ENCODE results near the gene PTGIS. TPM values are rescaled to one million over a fixed set of nuclear protein-coding genes. Genes with fewer than 3 reads are reported as not detected.
"Not testable (repeated sequence)": the region's sequence is repeated elsewhere in the genome, so short reads cannot be mapped to it uniquely, and the experiment has no call there.

The PTGIS gene
- total and polyA plus RNA-seq, 5 donors = 19.9 to 98.4 (median 53.6) TPM

DNA sequence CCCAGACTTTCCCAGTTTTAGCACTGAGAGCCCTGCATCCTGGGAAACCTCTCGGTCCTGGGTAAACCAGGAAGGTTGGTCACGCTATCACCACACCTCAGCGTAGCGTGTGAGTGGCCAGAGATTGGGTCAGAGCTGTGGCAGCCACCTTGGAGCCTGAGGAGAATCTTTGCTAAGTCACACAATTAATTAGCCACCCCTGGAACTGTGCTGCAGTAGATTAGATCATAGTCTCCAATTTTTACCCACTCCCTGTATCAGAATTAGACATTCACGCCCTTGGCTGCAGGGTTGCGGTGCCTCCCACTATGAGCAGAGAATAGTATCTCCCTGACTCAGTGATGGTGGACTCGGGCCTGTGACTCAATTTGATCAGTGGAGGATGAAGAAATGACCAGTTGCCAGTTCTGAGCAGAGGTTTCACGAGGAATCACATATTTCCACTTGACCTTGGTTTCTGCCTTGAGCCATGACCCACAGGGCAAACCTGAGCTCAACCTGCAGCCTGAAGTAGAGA is 6.0 kb upstream of the PTGIS start:
- intact Hi-C loops (cut with DNase I) = no loop called here
- WGBS = 84% methylated on average over 8 of the region's 8 CpGs
- Histone ChIP-seq H3K27me3 (ENCODE audit: control insufficient read depth, insufficient read depth) (no peaks in the 10 kb centered on the region), H3K9me3 (ENCODE audit: control insufficient read depth, low read length) (no peaks in the 10 kb centered on the region), H3K4me1 (ENCODE audit: control insufficient read depth, insufficient read depth, low read length) (no peaks in the 10 kb centered on the region), H3K4me3 (ENCODE audit: low read length) (no peak overlapping the region), H3K27ac (ENCODE audit: low read length) (peak overlapping the region; percentile 53)
- DNase-seq = peak in 1 of 3 donors; percentile 55
- ATAC-seq = peak in 1 of 2 donors; percentile 18

DNA sequence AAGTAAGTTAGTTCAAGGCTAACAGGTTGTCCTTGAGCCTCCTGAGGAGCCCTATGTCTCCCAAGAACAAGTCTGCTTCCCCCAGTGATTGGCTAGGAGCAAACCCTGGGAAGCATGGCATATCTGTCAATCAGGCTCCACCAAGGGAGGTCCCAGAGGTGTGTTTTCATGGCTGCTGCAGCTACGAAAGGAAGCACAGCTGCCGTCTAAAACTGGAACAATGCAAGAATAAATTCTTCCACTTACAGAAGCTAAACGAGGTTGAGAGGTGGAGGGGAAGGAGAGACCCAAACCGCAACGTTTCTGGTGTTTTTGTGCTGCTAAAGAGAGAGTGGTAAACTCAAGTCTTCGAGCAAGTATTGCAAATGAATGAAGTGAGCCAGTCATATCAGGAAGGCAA is 4.9 kb upstream of the PTGIS start:
- no peak for ATAC-seq
- no peak for DNase-seq
- 30% methylated on average over 6 of the region's 6 CpGs for WGBS
- Histone ChIP-seq H3K9me3 (ENCODE audit: control insufficient read depth, low read length) (no peaks in the 10 kb centered on the region), H3K27ac (ENCODE audit: low read length) (no peak overlapping the region), H3K4me1 (ENCODE audit: control insufficient read depth, insufficient read depth, low read length) (no peaks in the 10 kb centered on the region), H3K4me3 (ENCODE audit: low read length) (no peak overlapping the region), H3K27me3 (ENCODE audit: control insufficient read depth, insufficient read depth) (no peaks in the 10 kb centered on the region)
- intact Hi-C loops (cut with DNase I) = no loop called here

DNA sequence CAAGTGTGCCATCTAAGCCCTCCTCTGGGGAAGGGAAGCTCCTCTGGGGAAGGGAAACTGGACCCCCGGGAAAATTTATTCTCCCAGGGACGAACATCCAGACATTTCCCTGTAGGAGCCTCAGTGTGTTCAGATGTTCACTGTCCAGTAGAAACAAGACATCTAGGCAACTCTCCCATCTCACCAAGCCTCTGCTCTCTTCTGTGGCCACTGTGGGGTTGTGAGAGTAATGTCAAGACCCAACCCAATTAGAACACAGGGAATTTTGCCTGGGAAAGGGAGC is 3.6 kb upstream of the PTGIS start:
- Histone ChIP-seq H3K9me3 (ENCODE audit: control insufficient read depth, low read length) (no peaks in the 10 kb centered on the region), H3K4me3 (ENCODE audit: low read length) (no peak overlapping the region), H3K27ac (ENCODE audit: low read length) (no peak overlapping the region), H3K4me1 (ENCODE audit: control insufficient read depth, insufficient read depth, low read length) (no peaks in the 10 kb centered on the region), H3K27me3 (ENCODE audit: control insufficient read depth, insufficient read depth) (no peaks in the 10 kb centered on the region)
- WGBS = 59% methylated on average over 2 of the region's 2 CpGs
- ATAC-seq = no peak
- no peak for DNase-seq
- intact Hi-C loops (cut with DNase I) = no loop called here

- Histone ChIP-seq H3K4me1 (ENCODE audit: control insufficient read depth, insufficient read depth, low read length) (no peaks in the 10 kb centered on the region), H3K9me3 (ENCODE audit: control insufficient read depth, low read length) (no peaks in the 10 kb centered on the region), H3K27me3 (ENCODE audit: control insufficient read depth, insufficient read depth) (no peaks in the 10 kb centered on the region), H3K4me3 (ENCODE audit: low read length) (no peak overlapping the region), H3K27ac (ENCODE audit: low read length) (no peak overlapping the region)
- ATAC-seq (peak in 1 of 2 donors; percentile 28), DNase-seq (no peak)
- intact Hi-C loops (cut with DNase I) = no loop called here
- 69% methylated on average over 11 of the region's 11 CpGs for WGBS
These were observed 3.1 kb upstream of the PTGIS start for GRCh38 chr20:49570828-49571552.

- Histone ChIP-seq H3K4me3 (ENCODE audit: low read length) (no peak overlapping the region), H3K27ac (ENCODE audit: low read length) (no peak overlapping the region), H3K27me3 (ENCODE audit: control insufficient read depth, insufficient read depth) (no peaks in the 10 kb centered on the region), H3K9me3 (ENCODE audit: control insufficient read depth, low read length) (no peaks in the 10 kb centered on the region), H3K4me1 (ENCODE audit: control insufficient read depth, insufficient read depth, low read length) (no peaks in the 10 kb centered on the region)
- DNase-seq = no peak
- intact Hi-C loops (cut with DNase I) = no loop called here
- WGBS = 82% methylated on average over 7 of the region's 7 CpGs
- ATAC-seq = no peak
These were observed 2.4 kb upstream of the PTGIS start for GRCh38 chr20:49570161-49570827.

DNA sequence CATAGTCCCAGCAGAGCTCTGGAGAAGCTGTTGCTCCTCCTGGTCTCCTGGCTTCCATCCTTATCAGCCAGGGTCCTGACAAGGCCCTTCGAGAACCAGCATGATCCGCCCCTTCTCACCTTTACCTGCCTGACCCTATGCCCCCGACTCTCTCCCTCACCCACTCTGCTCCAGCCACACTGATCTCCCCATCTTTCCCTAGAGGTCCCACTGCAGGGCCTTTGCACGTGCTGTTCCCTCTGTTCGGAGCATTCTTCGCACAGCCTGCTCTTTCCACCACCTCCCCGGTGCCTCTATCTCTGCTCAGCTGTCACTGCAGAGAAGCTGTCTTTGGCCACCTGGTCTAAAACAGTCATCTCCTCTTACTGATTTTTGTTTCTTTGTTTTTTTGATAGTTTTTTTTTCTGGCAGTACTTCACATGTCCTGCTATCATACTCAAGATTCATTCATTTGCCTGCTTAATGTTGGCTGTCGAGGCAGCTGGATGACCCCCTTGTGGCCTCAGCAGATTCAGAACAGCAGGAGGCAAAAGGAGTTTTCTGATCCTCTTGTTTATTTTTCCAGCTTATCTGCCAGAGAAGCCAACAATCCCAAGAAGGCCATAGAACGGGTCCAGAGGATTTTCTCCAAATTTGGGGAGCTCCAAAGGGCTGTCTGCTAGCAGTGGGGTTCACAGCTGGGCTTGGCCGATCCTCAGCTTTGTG is 1.6 kb upstream of the PTGIS start:
- intact Hi-C loops (cut with DNase I) = no loop called here
- DNase-seq (peak in 1 of 3 donors; percentile 74), ATAC-seq (peak; percentile 34 to 36)
- H3K27ac ChIP-seq (ENCODE audit: low read length) = peak overlapping the region; percentile 77
- no peaks in the 10 kb centered on the region for H3K9me3 ChIP-seq (ENCODE audit: control insufficient read depth, low read length)
- 47% methylated on average over 10 of the region's 10 CpGs for WGBS
- H3K27me3 ChIP-seq (ENCODE audit: control insufficient read depth, insufficient read depth) = no peaks in the 10 kb centered on the region
- H3K4me1 ChIP-seq (ENCODE audit: control insufficient read depth, insufficient read depth, low read length) = no peaks in the 10 kb centered on the region
- H3K4me3 ChIP-seq (ENCODE audit: low read length) = no peak overlapping the region

GRCh38 chr20:49568278-49569151 is 578 bp upstream of the PTGIS start:
- Histone ChIP-seq H3K4me1 (ENCODE audit: control insufficient read depth, insufficient read depth, low read length) (no peaks in the 10 kb centered on the region), H3K4me3 (ENCODE audit: low read length) (peak overlapping the region; percentile 54), H3K27ac (ENCODE audit: low read length) (no peak overlapping the region), H3K9me3 (ENCODE audit: control insufficient read depth, low read length) (no peaks in the 10 kb centered on the region), H3K27me3 (ENCODE audit: control insufficient read depth, insufficient read depth) (no peaks in the 10 kb centered on the region)
- DNase-seq (peak in 2 of 3 donors; percentile 38 to 64), ATAC-seq (peak; percentile 21 to 31)
- intact Hi-C loops (cut with DNase I) = no loop called here
- 24% methylated on average over 18 of the region's 18 CpGs for WGBS

DNA sequence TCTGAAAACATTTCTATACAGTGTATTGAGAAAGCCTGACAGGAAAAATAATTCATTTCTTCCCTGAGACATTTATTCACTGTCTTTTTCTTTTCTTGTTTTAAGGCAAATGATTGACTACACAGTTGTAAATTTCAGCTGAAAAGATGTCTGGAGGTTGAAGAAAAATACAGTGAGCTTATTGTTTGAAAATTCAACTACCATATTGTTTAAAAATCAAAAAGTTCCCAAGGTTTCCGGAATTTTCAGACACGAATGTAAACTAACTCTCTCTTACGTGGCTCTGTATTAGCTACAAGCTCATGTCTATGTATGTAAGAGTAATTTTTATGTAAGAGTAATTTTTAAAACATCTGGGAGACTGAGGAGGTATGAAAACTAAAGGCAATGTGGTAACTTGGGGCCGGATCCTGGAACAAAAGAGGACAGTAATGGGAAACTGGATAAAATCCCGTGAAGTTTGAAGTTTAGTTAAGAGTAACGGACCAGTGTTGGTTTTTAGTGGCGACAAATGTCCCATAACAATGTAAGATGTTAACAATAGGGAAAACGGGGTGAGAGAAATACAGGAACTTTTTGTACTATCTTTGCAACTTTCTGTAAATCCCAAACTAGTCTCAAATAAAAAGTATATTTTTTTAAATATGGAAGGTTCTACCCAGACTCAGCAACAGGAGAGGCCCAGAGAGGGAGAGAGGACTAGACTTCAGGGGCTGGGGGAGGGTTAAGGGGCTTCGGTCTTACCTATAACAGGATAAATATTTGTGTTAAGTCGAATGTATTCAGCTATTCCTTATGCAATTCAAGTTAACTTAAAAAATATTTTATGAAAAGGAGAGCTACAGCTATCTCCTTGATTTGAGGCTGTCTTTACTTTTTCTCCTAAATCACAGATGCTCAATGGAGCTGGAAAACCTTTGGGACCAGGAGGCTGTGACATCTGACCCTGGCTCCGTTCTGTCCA is 1.3 kb downstream of the PTGIS start:
- Histone ChIP-seq H3K9me3 (ENCODE audit: control insufficient read depth, low read length) (no peaks in the 10 kb centered on the region), H3K4me1 (ENCODE audit: control insufficient read depth, insufficient read depth, low read length) (peaks cover 4% of the 10 kb centered on the region), H3K27me3 (ENCODE audit: control insufficient read depth, insufficient read depth) (no peaks in the 10 kb centered on the region), H3K27ac (ENCODE audit: low read length) (peak overlapping the region; percentile 87), H3K4me3 (ENCODE audit: low read length) (peak overlapping the region; percentile 54)
- 39% methylated on average over 11 of the region's 11 CpGs for WGBS
- ATAC-seq (no peak), DNase-seq (no peak)
- intact Hi-C loops (cut with DNase I) = no loop called here

GRCh38 chr20:49564991-49565390 is 2.9 kb downstream of the PTGIS start:
- not testable (repeated sequence) for H3K4me3 ChIP-seq (ENCODE audit: low read length); H3K27me3 ChIP-seq (ENCODE audit: control insufficient read depth, insufficient read depth); ATAC-seq; DNase-seq; H3K9me3 ChIP-seq (ENCODE audit: control insufficient read depth, low read length)
- intact Hi-C loops (cut with DNase I) = loop anchor here in 1 of 4 donors (5.0 kb wide), 1 partner anchor 32 kb away; no protein-coding TSS in a partner anchor
- Histone ChIP-seq H3K27ac (ENCODE audit: low read length) (peak overlapping the region; percentile 60), H3K4me1 (ENCODE audit: control insufficient read depth, insufficient read depth, low read length) (peaks cover 15% of the 10 kb centered on the region)
- WGBS = 62% methylated on average over 12 of the region's 12 CpGs
